22Rv1 (cell line): ENCODE results near the gene JMJD1C.
A peak's percentile ranks its signal among the peaks of the same experiment; 100 is the strongest.
"Not testable (repeated sequence)": the region's sequence is repeated elsewhere in the genome, so short reads cannot be mapped to it uniquely, and the experiment has no call there.

Experiments
- H3K27ac ChIP-seq: fragments of 450-650 bp; 2 replicates; pipeline ENCODE4 v1.5.1; 2017
- ZFX ChIP-seq: fragments of 450-650 bp; IDR thresholded peaks from 2 replicates; pipeline ENCODE4 v1.6.1; 2017; ENCODE audit warnings: antibody characterized with exemption, borderline replicate concordance
- TF ChIP-seq, protein P1 (sequence below): fragments of 450-650 bp; IDR thresholded peaks from 2 replicates; pipeline ENCODE4 v1.5.1; 2017; ENCODE audit warnings: mild to moderate bottlenecking

The JMJD1C gene

DNA sequence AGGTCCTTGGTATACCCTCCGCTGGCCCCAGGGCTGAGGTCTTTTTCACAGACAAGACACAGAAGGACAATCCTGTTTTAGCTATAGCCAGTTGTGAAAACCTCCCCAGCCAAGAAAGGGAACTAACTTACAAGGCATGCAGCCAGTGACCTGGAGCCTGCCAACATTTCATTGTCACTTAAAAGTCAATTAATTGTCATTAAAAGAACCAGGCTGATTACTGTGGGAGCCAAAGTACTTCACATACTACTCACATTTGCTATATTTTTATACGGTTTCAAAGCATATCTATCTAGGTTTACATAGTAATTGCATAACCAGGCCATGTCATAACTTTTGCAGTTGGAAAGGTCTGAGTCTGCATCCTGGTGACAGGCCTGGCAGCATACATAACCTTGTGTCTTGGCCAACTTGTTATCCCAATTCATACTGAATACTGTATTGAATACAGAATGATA, 301.6 kb downstream of the JMJD1C start:
- no peak overlapping the region for H3K27ac ChIP-seq
- no peak for TF ChIP-seq ZFX
- TF ChIP-seq, protein P1, sequence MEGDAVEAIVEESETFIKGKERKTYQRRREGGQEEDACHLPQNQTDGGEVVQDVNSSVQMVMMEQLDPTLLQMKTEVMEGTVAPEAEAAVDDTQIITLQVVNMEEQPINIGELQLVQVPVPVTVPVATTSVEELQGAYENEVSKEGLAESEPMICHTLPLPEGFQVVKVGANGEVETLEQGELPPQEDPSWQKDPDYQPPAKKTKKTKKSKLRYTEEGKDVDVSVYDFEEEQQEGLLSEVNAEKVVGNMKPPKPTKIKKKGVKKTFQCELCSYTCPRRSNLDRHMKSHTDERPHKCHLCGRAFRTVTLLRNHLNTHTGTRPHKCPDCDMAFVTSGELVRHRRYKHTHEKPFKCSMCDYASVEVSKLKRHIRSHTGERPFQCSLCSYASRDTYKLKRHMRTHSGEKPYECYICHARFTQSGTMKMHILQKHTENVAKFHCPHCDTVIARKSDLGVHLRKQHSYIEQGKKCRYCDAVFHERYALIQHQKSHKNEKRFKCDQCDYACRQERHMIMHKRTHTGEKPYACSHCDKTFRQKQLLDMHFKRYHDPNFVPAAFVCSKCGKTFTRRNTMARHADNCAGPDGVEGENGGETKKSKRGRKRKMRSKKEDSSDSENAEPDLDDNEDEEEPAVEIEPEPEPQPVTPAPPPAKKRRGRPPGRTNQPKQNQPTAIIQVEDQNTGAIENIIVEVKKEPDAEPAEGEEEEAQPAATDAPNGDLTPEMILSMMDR, result no peak

DNA sequence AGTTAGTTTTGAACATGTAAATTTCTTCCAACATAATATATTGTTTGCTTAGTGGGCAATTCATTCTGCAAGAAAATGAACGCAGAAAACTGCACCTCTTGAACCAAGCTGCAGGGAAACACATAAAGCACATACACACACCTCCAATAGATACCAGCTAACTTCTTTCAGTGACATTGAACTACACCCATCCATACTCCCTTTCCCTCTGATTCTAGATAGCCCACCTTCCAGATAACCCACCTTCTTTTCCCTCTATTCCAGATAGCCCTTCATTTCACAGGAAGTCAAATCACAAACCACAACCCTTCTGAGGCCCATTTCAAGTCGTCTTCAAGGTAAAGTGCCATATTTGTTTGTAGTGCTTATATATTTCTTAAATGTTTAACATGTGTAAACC, 304.2 kb downstream of the JMJD1C start:
- H3K27ac ChIP-seq, result no peak overlapping the region
- TF ChIP-seq ZFX, result no peak
- TF ChIP-seq, protein P1, result no peak

- TF ChIP-seq, protein P1, result peak; percentile 86
- no peak for TF ChIP-seq ZFX
- H3K27ac ChIP-seq, result no peak overlapping the region
Observed at GRCh38 chr10:63157845-63158624, 307.7 kb downstream of the JMJD1C start.

DNA sequence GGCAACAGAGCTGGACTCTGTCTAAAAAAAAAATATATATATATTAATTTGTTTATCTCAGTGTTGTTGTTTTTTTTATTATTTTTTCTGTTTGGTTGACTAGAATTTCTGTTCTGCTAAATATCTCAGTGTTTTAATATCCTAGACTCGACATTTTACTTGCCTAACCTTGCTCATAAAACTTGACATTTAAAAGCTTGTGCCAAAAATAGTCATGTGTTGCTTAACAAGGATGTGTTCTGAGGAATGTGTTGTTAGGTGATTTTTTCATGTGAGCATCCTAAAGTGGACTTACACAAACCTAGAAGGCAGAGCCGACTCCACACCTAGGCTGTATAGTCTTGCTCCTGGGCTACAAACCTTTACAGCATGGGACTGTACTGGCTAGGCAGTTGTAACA, 309.5 kb downstream of the JMJD1C start:
- H3K27ac ChIP-seq, result no peak overlapping the region
- no peak for TF ChIP-seq ZFX
- TF ChIP-seq, protein P1, result no peak

DNA sequence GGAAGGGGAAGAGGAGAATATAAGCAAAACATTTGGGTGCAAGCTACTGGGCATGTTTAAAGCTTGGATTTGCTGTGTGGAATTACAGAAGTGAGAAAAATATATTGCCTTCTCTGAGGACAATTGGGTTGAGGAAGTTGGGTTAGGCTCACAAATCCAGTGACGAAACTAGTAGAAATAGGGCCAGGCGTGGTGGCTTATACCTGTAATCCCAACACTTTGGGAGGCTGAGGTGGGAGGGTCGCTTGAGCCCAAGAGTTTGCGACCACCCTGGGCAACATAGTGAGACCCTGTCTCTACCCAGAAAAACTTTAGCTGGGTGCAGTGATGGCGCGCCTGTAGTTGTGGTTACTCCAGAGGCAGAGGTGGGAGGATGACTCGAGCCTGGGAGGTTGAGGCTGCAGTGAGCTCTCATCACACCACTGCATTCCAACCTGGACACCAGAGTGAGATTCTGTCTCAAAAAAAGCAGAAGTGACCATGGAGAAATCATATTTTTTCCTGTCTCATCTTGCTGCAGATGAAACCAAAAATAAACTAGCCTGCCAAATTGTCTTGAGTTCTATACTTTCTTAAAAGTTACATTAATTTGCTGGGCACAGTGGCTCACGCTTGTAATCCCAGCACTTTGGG, 310.3 kb downstream of the JMJD1C start:
- TF ChIP-seq ZFX, result no peak
- TF ChIP-seq, protein P1, result no peak
- H3K27ac ChIP-seq, result no peak overlapping the region

GRCh38 chr10:63154546-63155387, 311.0 kb downstream of the JMJD1C start:
- TF ChIP-seq ZFX, result no peak
- TF ChIP-seq, protein P1, result no peak

GRCh38 chr10:63153868-63154545, 311.8 kb downstream of the JMJD1C start:
- not testable (repeated sequence) for H3K27ac ChIP-seq

More at GRCh38 chr10:63154546-63155387, 311.0 kb downstream of the JMJD1C start:
- no peak overlapping the region for H3K27ac ChIP-seq
